Measurements from ENCODE around the gene FGFR3. TPM values are rescaled to one million over a fixed set of nuclear protein-coding genes. Genes with fewer than 3 reads are reported as not detected.

Gene FGFR3
- total and polyA plus RNA-seq, 2 experiments from 2014 or later = 0.10 to 0.97 TPM

DNA sequence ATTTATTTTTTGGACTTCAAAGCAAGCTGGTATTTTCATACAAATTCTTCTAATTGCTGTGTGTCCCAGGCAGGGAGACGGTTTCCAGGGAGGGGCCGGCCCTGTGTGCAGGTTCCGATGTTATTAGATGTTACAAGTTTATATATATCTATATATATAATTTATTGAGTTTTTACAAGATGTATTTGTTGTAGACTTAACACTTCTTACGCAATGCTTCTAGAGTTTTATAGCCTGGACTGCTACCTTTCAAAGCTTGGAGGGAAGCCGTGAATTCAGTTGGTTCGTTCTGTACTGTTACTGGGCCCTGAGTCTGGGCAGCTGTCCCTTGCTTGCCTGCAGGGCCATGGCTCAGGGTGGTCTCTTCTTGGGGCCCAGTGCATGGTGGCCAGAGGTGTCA, 15.3 kb downstream of the FGFR3 start:
- Histone ChIP-seq H3K27me3 (replicated peaks; ENCODE audit: insufficient read depth) (no peaks in the 10 kb centered on the region), H3K4me3 (no peak overlapping the region), H3K9me2 (ENCODE audit: insufficient read depth) (no peaks in the 10 kb centered on the region), H3K79me2 (ENCODE audit: insufficient read depth) (no peaks in the 10 kb centered on the region), H3K4me1 (ENCODE audit: insufficient read depth) (no peaks in the 10 kb centered on the region), H3K27ac (no peak overlapping the region), H3K4me2 (ENCODE audit: unreplicated experiment) (no peak overlapping the region), H3K36me3 (ENCODE audit: low read depth) (no peaks in the 10 kb centered on the region), H2AFZ (no peak overlapping the region), H4K20me1 (ENCODE audit: insufficient read depth) (no peaks in the 10 kb centered on the region), H3K9ac (no peak overlapping the region), H3K9me3 (ENCODE audit: low read depth) (no peaks in the 10 kb centered on the region), H3F3A (ENCODE audit: insufficient read depth) (no peaks in the 10 kb centered on the region)
- in situ Hi-C loops (cut with MboI) = no loop called here
- 71 to 79% methylated on average over 6 of the region's 6 CpGs for WGBS, 2 experiments (ENCODE audit: low coverage in 1 of 2, low lambda C conversion rate in 2 of 2, missing lambda C conversion rate in 2 of 2)
- no peak for DNase-seq
- TF ChIP-seq EZH2phosphoT487 (IDR thresholded peaks at IDR 0.05; ENCODE audit: insufficient read depth, low read depth) (no peak), EZH2 (IDR thresholded peaks at IDR 0.05; ENCODE audit: insufficient read depth, poor library complexity, severe bottlenecking) (no peak)

DNA sequence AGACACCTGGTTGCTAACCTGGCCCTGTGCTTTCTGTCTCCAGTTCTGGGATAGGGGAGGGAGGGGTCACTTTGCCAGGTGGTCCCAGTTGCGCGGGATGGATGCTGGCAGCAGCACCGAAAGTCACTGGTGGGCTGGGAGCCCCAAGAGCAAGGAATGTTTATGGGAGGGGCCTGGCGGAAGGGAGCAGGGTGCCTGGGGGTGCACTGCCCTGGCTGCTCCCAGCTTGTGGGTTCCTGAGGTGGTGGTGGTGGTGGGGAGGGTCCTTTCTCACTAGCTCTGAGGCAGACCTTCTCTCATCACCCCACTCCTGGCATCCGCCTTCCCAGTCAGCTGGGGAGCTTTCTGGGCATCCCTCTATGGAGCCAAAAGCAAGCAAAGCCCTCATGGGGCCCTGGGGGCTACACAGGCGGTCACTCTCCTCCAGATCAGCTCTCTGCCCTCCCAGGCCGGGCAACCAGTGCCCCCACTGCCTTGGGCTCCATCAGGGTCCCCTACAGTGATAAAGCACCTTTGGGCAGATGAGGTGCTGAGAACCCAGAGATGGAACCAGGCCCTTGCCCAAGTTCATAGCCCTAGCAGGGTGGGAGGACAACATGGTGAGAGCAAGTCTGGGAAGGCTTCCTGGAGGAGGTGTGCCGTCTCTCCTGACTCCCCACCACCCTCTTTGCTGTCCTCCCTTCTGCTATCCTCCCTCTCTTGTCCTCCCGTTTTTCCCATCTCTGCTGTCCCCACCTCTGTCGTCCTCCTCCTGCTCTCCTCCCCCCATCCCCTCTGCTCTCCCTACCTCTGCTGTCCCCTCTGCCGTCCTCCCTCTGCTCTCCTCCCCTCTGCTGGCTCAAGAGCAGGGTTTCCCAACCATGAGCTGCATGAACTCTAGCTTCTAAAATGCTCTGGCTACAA, 16.0 kb downstream of the FGFR3 start:
- no peak overlapping the region for H3K4me2 ChIP-seq (ENCODE audit: unreplicated experiment)
- 73 to 86% methylated on average over 9 to 11 of the region's 11 CpGs for WGBS, 2 experiments (ENCODE audit: low coverage in 1 of 2, low lambda C conversion rate in 2 of 2, missing lambda C conversion rate in 2 of 2)
- no peak overlapping the region for H2AFZ ChIP-seq
- no peak overlapping the region for H3K27ac ChIP-seq
- no peak for DNase-seq
- H4K20me1 ChIP-seq (ENCODE audit: insufficient read depth) = no peaks in the 10 kb centered on the region
- H3K79me2 ChIP-seq (ENCODE audit: insufficient read depth) = no peaks in the 10 kb centered on the region
- H3K9me3 ChIP-seq (ENCODE audit: low read depth) = no peaks in the 10 kb centered on the region
- no peaks in the 10 kb centered on the region for H3K9me2 ChIP-seq (ENCODE audit: insufficient read depth)
- no peaks in the 10 kb centered on the region for H3K27me3 ChIP-seq (replicated peaks; ENCODE audit: insufficient read depth)
- H3K36me3 ChIP-seq (ENCODE audit: low read depth) = no peaks in the 10 kb centered on the region
- H3K9ac ChIP-seq = no peak overlapping the region
- in situ Hi-C loops (cut with MboI) = no loop called here
- H3K4me1 ChIP-seq (ENCODE audit: insufficient read depth) = no peaks in the 10 kb centered on the region
- TF ChIP-seq EZH2phosphoT487 (IDR thresholded peaks at IDR 0.05; ENCODE audit: insufficient read depth, low read depth) = no peak
- TF ChIP-seq EZH2 (IDR thresholded peaks at IDR 0.05; ENCODE audit: insufficient read depth, poor library complexity, severe bottlenecking) = no peak
- H3F3A ChIP-seq (ENCODE audit: insufficient read depth) = no peaks in the 10 kb centered on the region
- H3K4me3 ChIP-seq = no peak overlapping the region

DNA sequence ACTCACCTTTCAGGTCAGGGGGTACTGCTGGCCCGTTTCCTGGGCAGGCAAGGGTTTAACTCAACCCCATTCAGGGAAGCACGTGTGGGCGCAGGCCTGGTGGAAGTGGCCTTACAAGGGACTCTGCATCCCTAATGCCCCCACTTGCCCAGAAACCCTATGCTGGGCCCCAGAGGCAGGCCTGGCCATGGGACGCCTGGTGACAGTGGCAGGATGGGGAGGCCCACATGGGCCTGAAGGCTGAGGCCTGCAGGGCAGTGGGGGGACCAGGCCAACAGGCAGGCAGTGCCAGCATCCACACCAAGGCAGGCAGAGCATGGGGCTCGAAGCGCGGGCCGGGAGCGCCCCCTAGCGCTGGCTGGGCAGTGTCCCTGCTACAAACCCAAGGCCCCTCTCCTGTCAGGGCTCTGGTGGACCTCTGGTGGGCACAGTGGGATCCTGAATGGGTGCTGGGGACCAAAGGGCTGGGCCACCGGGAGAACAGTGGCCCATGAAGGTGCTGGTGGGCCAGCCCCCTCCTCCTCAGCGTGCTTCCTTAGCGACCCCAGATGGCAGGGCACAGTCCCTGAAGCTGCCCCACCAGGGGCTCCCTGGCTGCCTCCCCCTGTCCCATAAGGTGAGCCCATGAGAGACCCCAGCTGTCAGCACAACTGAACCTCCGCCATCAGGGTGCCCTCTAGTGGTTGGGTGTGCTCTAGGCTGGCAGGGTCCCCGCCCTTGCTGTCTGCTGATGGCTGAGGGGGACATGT, 16.8 kb downstream of the FGFR3 start:
- Histone ChIP-seq H3K9ac (no peak overlapping the region), H3K27ac (no peak overlapping the region), H3K4me1 (ENCODE audit: insufficient read depth) (no peaks in the 10 kb centered on the region), H3K36me3 (ENCODE audit: low read depth) (no peaks in the 10 kb centered on the region), H3K9me2 (ENCODE audit: insufficient read depth) (no peaks in the 10 kb centered on the region), H4K20me1 (ENCODE audit: insufficient read depth) (no peaks in the 10 kb centered on the region), H3K4me2 (ENCODE audit: unreplicated experiment) (no peak overlapping the region), H3F3A (ENCODE audit: insufficient read depth) (no peaks in the 10 kb centered on the region), H3K9me3 (ENCODE audit: low read depth) (no peaks in the 10 kb centered on the region), H2AFZ (no peak overlapping the region), H3K27me3 (replicated peaks; ENCODE audit: insufficient read depth) (no peaks in the 10 kb centered on the region), H3K79me2 (ENCODE audit: insufficient read depth) (no peaks in the 10 kb centered on the region), H3K4me3 (no peak overlapping the region)
- WGBS, 2 experiments (ENCODE audit: low coverage in 1 of 2, low lambda C conversion rate in 2 of 2, missing lambda C conversion rate in 2 of 2) = 16 to 21% methylated on average over 15 of the region's 15 CpGs
- peak; percentile 71 for DNase-seq
- in situ Hi-C loops (cut with MboI) = loop anchor here (5.0 kb wide), 1 partner anchor 68 kb away; no protein-coding TSS in a partner anchor
- TF ChIP-seq EZH2 (IDR thresholded peaks at IDR 0.05; ENCODE audit: insufficient read depth, poor library complexity, severe bottlenecking) (no peak), EZH2phosphoT487 (IDR thresholded peaks at IDR 0.05; ENCODE audit: insufficient read depth, low read depth) (no peak)

DNA sequence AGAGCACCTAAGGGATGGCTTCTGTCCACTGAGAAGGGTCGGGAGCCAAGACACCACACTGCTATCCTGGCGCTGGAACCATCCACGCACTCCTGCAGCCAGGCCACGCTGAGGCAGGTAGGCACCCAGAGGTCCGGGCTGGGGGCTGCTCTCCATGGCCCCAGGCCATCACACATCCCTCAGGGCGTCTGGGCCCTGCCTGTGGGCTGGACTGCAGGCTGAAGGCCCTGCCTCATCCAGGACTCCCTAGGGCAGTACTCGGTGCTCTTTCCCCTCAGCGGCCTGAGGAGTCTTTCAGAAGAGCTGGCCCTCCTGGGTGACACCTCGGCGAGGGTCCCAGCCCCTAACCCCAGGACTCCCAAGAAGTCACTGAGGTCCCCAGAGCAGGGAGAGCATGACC, 17.7 kb downstream of the FGFR3 start:
- Histone ChIP-seq H3F3A (ENCODE audit: insufficient read depth) (no peaks in the 10 kb centered on the region), H3K4me2 (ENCODE audit: unreplicated experiment) (no peak overlapping the region), H2AFZ (no peak overlapping the region), H3K4me1 (ENCODE audit: insufficient read depth) (no peaks in the 10 kb centered on the region), H3K4me3 (no peak overlapping the region), H3K27me3 (replicated peaks; ENCODE audit: insufficient read depth) (no peaks in the 10 kb centered on the region), H3K9ac (no peak overlapping the region), H3K36me3 (ENCODE audit: low read depth) (no peaks in the 10 kb centered on the region; the same call in 1 of the 2 replicates), H3K9me2 (ENCODE audit: insufficient read depth) (no peaks in the 10 kb centered on the region), H4K20me1 (ENCODE audit: insufficient read depth) (no peaks in the 10 kb centered on the region), H3K27ac (no peak overlapping the region), H3K79me2 (ENCODE audit: insufficient read depth) (no peaks in the 10 kb centered on the region), H3K9me3 (ENCODE audit: low read depth) (no peaks in the 10 kb centered on the region)
- DNase-seq = no peak
- TF ChIP-seq EZH2 (IDR thresholded peaks at IDR 0.05; ENCODE audit: insufficient read depth, poor library complexity, severe bottlenecking) (no peak), EZH2phosphoT487 (IDR thresholded peaks at IDR 0.05; ENCODE audit: insufficient read depth, low read depth) (no peak)
- in situ Hi-C loops (cut with MboI) = loop anchor here (5.0 kb wide), 1 partner anchor 68 kb away; no protein-coding TSS in a partner anchor
- WGBS, 2 experiments (ENCODE audit: low coverage in 1 of 2, low lambda C conversion rate in 2 of 2, missing lambda C conversion rate in 2 of 2) = 81 to 89% methylated on average over 10 of the region's 10 CpGs
